Right cardiac atrium (tissue), 5 donors: ENCODE results near the gene OBP2B. TPM values are rescaled to one million over a fixed set of nuclear protein-coding genes. Genes with fewer than 3 reads are reported as not detected.
"Not testable (repeated sequence)": the region's sequence is repeated elsewhere in the genome, so short reads cannot be mapped to it uniquely, and the experiment has no call there.

Source experiments
- ATAC-seq, 2 donors: fragments of 200-7000 bp; cut with Tn5 transposase; one replicate each; pipeline versions ENCODE4 v1.8.0 to v1.9.1; 2020; ENCODE audit warnings: moderate library complexity in 2 of 2, mild to moderate bottlenecking in 1 of 2
- DNase-seq, 3 donors: peaks; one replicate each; pipeline ENCODE4 v3.0.0-alpha.2; 2020
- H3K27ac ChIP-seq: one replicate; pipeline ENCODE4 v1.5.1; 2013; ENCODE audit warnings: mild to moderate bottlenecking, low read length, control low read depth, moderate library complexity
- H3K27me3 ChIP-seq: one replicate; pipeline ENCODE4 v1.6.1; 2013; ENCODE audit not compliant: control insufficient read depth, insufficient read depth
- H3K4me1 ChIP-seq: one replicate; pipeline ENCODE4 v1.6.1; 2013; ENCODE audit warnings: low read length; ENCODE audit not compliant: control insufficient read depth, insufficient read depth
- H3K4me3 ChIP-seq: one replicate; pipeline ENCODE4 v1.5.1; 2013; ENCODE audit warnings: low read length, control low read depth
- H3K9me3 ChIP-seq: one replicate; pipeline ENCODE4 v1.6.1; 2013; ENCODE audit warnings: low read length; ENCODE audit not compliant: control insufficient read depth
- WGBS: extraction: QIAGEN DNeasy Blood & Tissue Kit; methylation state at CpG from one replicate; pipeline ENCODE4 v1.1.7; 2013; 5-methylcytosine and 5-hydroxymethylcytosine counted together
- intact Hi-C, 4 donors: fragments of 100-400 bp; cut with DNase I; formaldehyde crosslinking; loops; one replicate each; pipeline versions ENCODE4 v1.11.0 to v1.14.0; 2022 to 2023
- polyA plus RNA-seq: library from polyadenylated mRNA; stranded (reverse); fragments of 200-250 nt; gene quantifications from one replicate; pipeline ENCODE4 v1.2.3, GENCODE V29; 2013
- total RNA-seq, 4 donors: library from RNA; stranded (reverse); fragmentation: NEBNext Ultra II Directional; extraction: Animal tissue kit (Norgen Biotek cat#: 25700); gene quantifications; one replicate each; pipeline ENCODE4 v1.2.1, GENCODE V29; 2021
- donor health status: healthy with polysubstance abuse.
- donor health status: DM: no; HTN: yes; CAD: no.
- donor health status: DM: no; HTN: no; CAD: no.
- donor health status: DM: no; HTN: yes; CAD: no; lungs with severe emphysema.
- donor health status: DM: yes; HTN: yes; CAD: no.

Gene OBP2B
- total and polyA plus RNA-seq, 5 donors, result not detected

- no peak overlapping the region for H3K4me3 ChIP-seq
- H3K9me3 ChIP-seq, result no peaks in the 10 kb centered on the region
- H3K4me1 ChIP-seq, result no peaks in the 10 kb centered on the region
- intact Hi-C loops, result loop anchor here in 2 of 4 donors (10.0 kb wide), 2 partner anchors 144 to 304 kb away; no protein-coding TSS in a partner anchor
- H3K27ac ChIP-seq, result no peak overlapping the region
- DNase-seq, result no peak
- 74% methylated on average over 5 of the region's 5 CpGs for WGBS
- no peak for ATAC-seq
- H3K27me3 ChIP-seq, result no peaks in the 10 kb centered on the region
These were observed 28.1 kb downstream of the OBP2B start for GRCh38 chr9:133180953-133181352.

DNA sequence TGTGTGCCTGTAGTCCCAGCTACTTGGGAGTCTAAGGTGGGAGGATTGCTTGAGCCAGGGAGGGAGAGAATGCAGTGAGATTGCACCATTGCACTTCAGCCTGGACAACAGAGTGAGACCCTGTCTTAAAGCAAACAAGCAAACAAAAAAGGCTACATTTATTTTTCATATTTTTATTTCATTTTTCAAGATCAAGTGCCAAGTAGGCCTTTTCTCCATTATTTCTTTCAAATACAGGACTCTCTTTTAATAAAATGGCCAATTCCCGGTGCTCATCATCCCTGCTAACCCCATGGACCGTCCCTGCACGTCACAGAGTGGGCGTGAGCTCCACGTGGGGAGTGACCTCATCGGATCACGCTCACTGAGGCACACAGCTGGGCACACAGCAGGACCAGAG is 36.0 kb downstream of the OBP2B start:
- 83% methylated on average over 7 of the region's 7 CpGs for WGBS
- intact Hi-C loops, result no loop called here
- Histone ChIP-seq H3K9me3 (no peaks in the 10 kb centered on the region), H3K27me3 (no peaks in the 10 kb centered on the region), H3K27ac (no peak overlapping the region), H3K4me3 (no peak overlapping the region), H3K4me1 (no peaks in the 10 kb centered on the region)
- ATAC-seq, result no peak
- no peak for DNase-seq

DNA sequence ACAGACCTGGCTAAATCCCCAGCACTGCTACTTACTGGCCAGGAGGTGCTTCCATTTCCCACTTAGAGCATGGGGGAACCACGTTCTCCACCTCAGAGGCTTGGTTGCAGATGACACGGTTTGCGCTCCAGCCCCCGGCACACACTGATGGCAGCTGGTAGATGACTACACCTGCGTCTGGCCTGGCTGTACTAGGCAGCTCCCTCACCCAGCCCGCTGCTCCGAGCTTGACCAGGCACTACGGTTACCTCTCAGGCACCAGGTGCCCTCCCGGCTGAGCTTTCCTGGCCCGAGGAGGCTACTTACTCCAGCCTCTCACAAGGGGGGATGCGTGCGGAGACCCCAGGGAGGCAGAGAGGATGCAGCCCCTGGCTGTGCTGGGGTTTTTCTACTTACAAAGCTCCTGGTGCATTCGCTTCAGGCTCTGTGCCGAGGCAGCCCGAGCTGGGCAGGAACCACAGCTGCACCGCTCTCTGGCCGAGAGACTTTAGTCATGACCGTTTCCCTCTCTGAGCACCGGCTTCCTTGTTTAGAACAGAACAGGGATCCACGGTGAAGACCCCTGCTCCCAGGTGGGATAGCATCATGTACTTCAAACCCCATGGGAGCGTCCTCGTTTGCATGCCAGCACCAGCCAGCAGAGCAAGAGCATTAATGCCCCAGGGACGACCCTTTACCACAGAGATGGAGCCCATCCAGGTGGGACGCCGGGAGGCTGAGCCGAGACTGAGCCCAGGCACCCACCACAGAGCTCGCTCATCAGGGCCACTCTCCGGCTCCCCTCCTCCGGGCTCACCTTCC is 37.7 kb downstream of the OBP2B start:
- no peak overlapping the region for H3K4me3 ChIP-seq
- H3K27me3 ChIP-seq, result no peaks in the 10 kb centered on the region
- H3K4me1 ChIP-seq, result no peaks in the 10 kb centered on the region
- H3K27ac ChIP-seq, result no peak overlapping the region
- intact Hi-C loops, result no loop called here
- H3K9me3 ChIP-seq, result no peaks in the 10 kb centered on the region
- ATAC-seq, result no peak
- 79% methylated on average over 29 of the region's 29 CpGs for WGBS
- no peak for DNase-seq

GRCh38 chr9:133170716-133171115 is 38.3 kb downstream of the OBP2B start:
- peak in 1 of 2 donors; percentile 10 for ATAC-seq
- Histone ChIP-seq H3K9me3 (no peaks in the 10 kb centered on the region), H3K4me3 (no peak overlapping the region), H3K27me3 (no peaks in the 10 kb centered on the region), H3K4me1 (no peaks in the 10 kb centered on the region), H3K27ac (no peak overlapping the region)
- DNase-seq, result no peak
- intact Hi-C loops, result no loop called here
- WGBS, result 92% methylated on average over 11 of the region's 11 CpGs

DNA sequence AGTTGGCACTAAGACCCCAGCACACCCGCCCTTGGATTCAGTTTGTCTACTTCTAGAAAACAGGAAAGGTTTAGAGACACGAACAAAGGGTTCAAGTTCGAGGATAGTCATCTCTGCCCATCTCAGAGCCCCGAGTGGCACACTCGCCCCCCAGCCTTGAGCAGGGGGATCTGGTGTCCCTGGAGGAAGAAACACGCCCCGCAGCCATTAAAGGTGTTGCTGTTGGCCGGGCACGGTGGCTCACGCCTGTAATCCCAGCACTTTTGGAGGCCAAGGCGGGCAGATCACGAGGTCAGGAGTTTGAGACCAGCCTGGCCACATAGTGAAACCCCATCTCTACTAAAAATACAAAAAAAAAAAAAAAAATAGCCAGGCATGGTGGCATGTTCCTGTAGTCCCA is 39.4 kb downstream of the OBP2B start:
- H3K27ac ChIP-seq, DNase-seq, H3K27me3 ChIP-seq, H3K4me3 ChIP-seq, H3K4me1 ChIP-seq, H3K9me3 ChIP-seq, ATAC-seq, intact Hi-C loops: not testable (repeated sequence)
- WGBS, result 91% methylated on average over 12 of the region's 12 CpGs

DNA sequence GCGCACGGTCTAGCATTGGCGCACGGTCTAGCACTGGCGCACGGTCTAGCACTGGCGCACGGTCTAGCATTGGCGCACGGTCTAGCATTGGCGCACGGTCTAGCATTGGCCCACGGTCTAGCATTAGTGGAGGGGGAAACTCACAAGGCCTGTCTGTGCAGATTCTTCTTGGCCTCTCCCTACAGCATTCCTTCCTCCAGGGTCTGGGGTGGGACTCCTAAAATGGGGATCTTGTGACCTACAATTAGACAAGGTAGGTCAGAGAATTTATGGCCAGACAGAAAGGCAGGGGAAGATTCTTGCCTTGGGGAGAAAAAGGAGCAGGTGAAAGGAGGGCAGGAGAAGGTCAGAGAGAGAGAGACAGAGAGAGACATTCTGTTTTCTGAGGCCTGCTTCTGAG is 39.9 kb downstream of the OBP2B start:
- intact Hi-C loops, result no loop called here
- no peak overlapping the region for H3K4me3 ChIP-seq
- H3K27me3 ChIP-seq, result no peaks in the 10 kb centered on the region
- WGBS, result 97% methylated on average over 13 of the region's 13 CpGs
- no peak for DNase-seq
- ATAC-seq, result no peak
- H3K4me1 ChIP-seq, result no peaks in the 10 kb centered on the region
- no peak overlapping the region for H3K27ac ChIP-seq
- H3K9me3 ChIP-seq, result no peaks in the 10 kb centered on the region

DNA sequence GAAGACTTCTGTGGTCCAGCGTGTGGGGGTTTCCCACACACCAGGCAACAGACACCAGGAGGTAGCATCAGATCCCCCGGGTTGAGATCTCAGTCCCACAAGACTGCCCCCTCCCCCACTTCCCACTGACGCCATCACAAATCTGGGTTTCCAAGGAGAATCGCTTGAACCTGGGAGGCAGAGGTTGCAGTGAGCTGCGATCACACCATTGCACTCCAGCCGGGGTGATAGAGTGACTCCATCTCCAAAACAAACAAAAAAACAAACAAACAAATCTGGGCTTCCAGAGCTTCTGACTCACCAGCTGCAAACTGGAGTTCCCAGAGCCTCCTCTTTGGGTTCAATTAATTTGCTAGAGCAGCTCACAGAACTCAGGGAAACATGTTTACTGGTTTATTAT is 40.6 kb downstream of the OBP2B start:
- no peak overlapping the region for H3K4me3 ChIP-seq
- H3K9me3 ChIP-seq, result no peaks in the 10 kb centered on the region
- no peaks in the 10 kb centered on the region for H3K4me1 ChIP-seq

GRCh38 chr9:133167769-133168168 is 41.3 kb downstream of the OBP2B start:
- Histone ChIP-seq H3K9me3 (no peaks in the 10 kb centered on the region), H3K4me3 (no peak overlapping the region), H3K27me3 (no peaks in the 10 kb centered on the region), H3K4me1 (no peaks in the 10 kb centered on the region), H3K27ac (no peak overlapping the region)
- intact Hi-C loops, result no loop called here
- no peak for ATAC-seq
- 90% methylated on average over 3 of the region's 3 CpGs for WGBS
- no peak for DNase-seq

More for the DNA sequence above, 40.6 kb downstream of the OBP2B start:
- Histone ChIP-seq H3K27me3 (no peaks in the 10 kb centered on the region), H3K27ac (no peak overlapping the region)
- no peak for ATAC-seq
- DNase-seq, result no peak
- 52% methylated on average over 6 of the region's 6 CpGs for WGBS
- intact Hi-C loops, result no loop called here

DNA sequence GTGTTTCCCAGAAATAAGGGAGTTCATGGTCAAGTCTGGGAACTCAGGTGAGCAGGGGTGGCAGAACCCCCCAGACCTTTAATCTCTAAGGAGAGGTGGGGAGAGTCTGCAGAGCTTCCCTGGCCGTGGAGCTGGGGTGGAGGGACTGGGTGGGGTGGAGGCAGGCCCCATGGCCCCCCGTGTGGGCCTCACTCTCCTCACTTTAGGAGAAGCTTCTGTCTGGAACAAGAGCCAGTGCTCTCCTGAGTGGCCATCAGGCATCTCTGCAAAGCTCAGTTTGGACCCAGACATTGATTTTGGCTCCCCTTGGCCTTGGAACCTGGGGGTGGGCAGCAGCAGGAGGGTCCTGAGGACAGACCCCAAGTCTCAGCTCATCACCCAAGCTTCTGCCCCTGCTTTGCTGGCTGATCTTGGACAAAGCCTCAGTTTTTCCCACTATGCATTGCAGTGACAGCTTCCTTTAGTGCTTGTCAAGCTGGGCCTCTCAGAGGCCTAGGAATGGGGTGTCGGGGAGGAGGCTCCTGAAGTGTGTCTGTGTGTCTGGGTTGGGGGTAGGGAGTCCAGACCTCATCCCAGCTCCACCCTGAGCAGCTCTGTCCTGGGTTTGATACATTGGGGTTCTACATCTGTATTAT is 41.8 kb downstream of the OBP2B start:
- WGBS, result 72% methylated on average over 3 of the region's 3 CpGs
- no peak overlapping the region for H3K27ac ChIP-seq
- intact Hi-C loops, result no loop called here
- ATAC-seq (no peak), DNase-seq (no peak)
- no peaks in the 10 kb centered on the region for H3K4me1 ChIP-seq
- H3K27me3 ChIP-seq, result no peaks in the 10 kb centered on the region
- no peaks in the 10 kb centered on the region for H3K9me3 ChIP-seq
- H3K4me3 ChIP-seq, result no peak overlapping the region

GRCh38 chr9:133166392-133166791 is 42.7 kb downstream of the OBP2B start:
- no peak overlapping the region for H3K4me3 ChIP-seq
- no peak overlapping the region for H3K27ac ChIP-seq
- H3K27me3 ChIP-seq, result no peaks in the 10 kb centered on the region
- ATAC-seq (no peak), DNase-seq (no peak)
- H3K4me1 ChIP-seq, result no peaks in the 10 kb centered on the region
- WGBS, result 84% methylated on average over 17 of the region's 17 CpGs
- intact Hi-C loops, result no loop called here
- H3K9me3 ChIP-seq, result no peaks in the 10 kb centered on the region

DNA sequence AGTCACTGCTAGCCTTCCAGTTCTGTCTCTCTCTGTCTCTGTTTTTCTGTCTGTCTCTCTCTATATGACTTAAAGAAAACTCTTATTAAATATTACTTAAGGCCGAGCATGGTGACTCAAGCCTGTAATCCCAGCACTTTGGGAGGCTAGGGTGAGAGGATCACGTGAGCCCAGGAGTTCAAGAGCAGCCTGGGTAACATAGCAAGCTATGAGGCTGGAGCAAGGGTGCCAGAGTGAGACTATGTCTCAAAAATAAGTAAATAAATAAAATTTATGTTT is 43.7 kb downstream of the OBP2B start:
- intact Hi-C loops, result no loop called here
- no peaks in the 10 kb centered on the region for H3K4me1 ChIP-seq
- H3K4me3 ChIP-seq, result no peak overlapping the region
- no peaks in the 10 kb centered on the region for H3K9me3 ChIP-seq
- H3K27me3 ChIP-seq, result no peaks in the 10 kb centered on the region
- H3K27ac ChIP-seq, result no peak overlapping the region
- WGBS, result 93% methylated on average over 2 of the region's 2 CpGs
- ATAC-seq, result no peak
- no peak for DNase-seq
